Neuronal stem cell (in vitro differentiated cells): ENCODE results near the gene C1orf50.

Experiments
- DNase-seq: peaks from one replicate; pipeline ENCODE4 v3.0.0-alpha.2; 2013; ENCODE audit warnings: low spot score
- H2AFZ ChIP-seq: one replicate; pipeline ENCODE4 v1.6.1; 2013; ENCODE audit warnings: mild to moderate bottlenecking, low read length, inconsistent platforms
- H2AK5ac ChIP-seq: 2 replicates; pipeline ENCODE4 v1.6.1; 2013; ENCODE audit warnings: low read depth, mild to moderate bottlenecking, inconsistent platforms, low read length, moderate library complexity, mixed read lengths
- H2BK120ac ChIP-seq: 2 replicates; pipeline ENCODE4 v1.6.1; 2013; ENCODE audit warnings: low read depth, mild to moderate bottlenecking, inconsistent platforms, low read length, moderate library complexity, mixed read lengths
- H2BK12ac ChIP-seq: one replicate; pipeline ENCODE4 v1.6.1; 2013; ENCODE audit warnings: low read length, inconsistent platforms
- H2BK15ac ChIP-seq: 2 replicates; pipeline ENCODE4 v1.6.1; 2013; ENCODE audit warnings: mild to moderate bottlenecking, low read length, inconsistent platforms, mixed read lengths
- H2BK5ac ChIP-seq: one replicate; pipeline ENCODE4 v1.6.1; 2013; ENCODE audit warnings: inconsistent platforms, mild to moderate bottlenecking, low read length, moderate library complexity
- H3K14ac ChIP-seq: one replicate; pipeline ENCODE4 v1.6.1; 2013; ENCODE audit warnings: low read length, inconsistent platforms
- H3K18ac ChIP-seq: 2 replicates; pipeline ENCODE4 v1.6.1; 2013; ENCODE audit warnings: low read length, inconsistent platforms
- H3K23ac ChIP-seq: 2 replicates; pipeline ENCODE4 v1.6.1; 2013; ENCODE audit warnings: low read depth, mild to moderate bottlenecking, mixed read lengths, low read length, inconsistent platforms; ENCODE audit not compliant: poor library complexity
- H3K27ac ChIP-seq: replicated peaks from 3 replicates; pipeline ENCODE4 v1.5.1; 2013; ENCODE audit warnings: low read length, inconsistent platforms
- H3K27me3 ChIP-seq, 3 experiments: 2 replicates each; pipeline ENCODE4 v1.6.1; 2013; ENCODE audit warnings: low read length in 3 of 3, mild to moderate bottlenecking in 2 of 3, inconsistent platforms in 1 of 3, low read depth in 1 of 3, mixed read lengths in 1 of 3, moderate library complexity in 1 of 3; ENCODE audit not compliant: control insufficient read depth in 3 of 3, insufficient read depth in 3 of 3
- H3K36me3 ChIP-seq, 2 donors: replicated peaks in 1 of 2; 2 replicates each; pipeline ENCODE4 v1.6.1; 2013; ENCODE audit warnings: low read length in 2 of 2; ENCODE audit not compliant: control insufficient read depth in 2 of 2, insufficient read depth in 2 of 2
- H3K4ac ChIP-seq: 2 replicates; pipeline ENCODE4 v1.6.1; 2013; ENCODE audit warnings: inconsistent platforms, mild to moderate bottlenecking, low read length, moderate library complexity
- H3K4me1 ChIP-seq, 2 donors: 1 replicate in 1 of 2; 2 replicates in 1 of 2; pipeline ENCODE4 v1.6.1; 2013; ENCODE audit warnings: low read length in 2 of 2, low read depth in 1 of 2; ENCODE audit not compliant: control insufficient read depth in 2 of 2, insufficient read depth in 1 of 2
- H3K4me2 ChIP-seq: one replicate; pipeline ENCODE4 v1.6.1; 2013; ENCODE audit warnings: mild to moderate bottlenecking, low read length, inconsistent platforms; ENCODE audit not compliant: insufficient read depth, poor library complexity, severe bottlenecking
- H3K4me3 ChIP-seq, 2 donors: 2 replicates each; pipeline ENCODE4 v1.5.1; 2013; ENCODE audit warnings: low read length in 2 of 2, mild to moderate bottlenecking in 2 of 2, inconsistent platforms in 1 of 2, moderate library complexity in 1 of 2
- H3K79me1 ChIP-seq: one replicate; pipeline ENCODE4 v1.6.1; 2013; ENCODE audit warnings: low read depth, mild to moderate bottlenecking, inconsistent platforms, low read length, moderate library complexity
- H3K9ac ChIP-seq: one replicate; pipeline ENCODE4 v1.6.1; 2013; ENCODE audit warnings: mild to moderate bottlenecking, low read depth, low read length, inconsistent platforms; ENCODE audit not compliant: poor library complexity
- H3K9me3 ChIP-seq, 2 donors: replicated peaks in 1 of 2; 2 replicates each; pipeline versions ENCODE3 to v1.6.1; 2013; ENCODE audit warnings: low read length in 2 of 2, mild to moderate bottlenecking in 2 of 2, inconsistent platforms in 1 of 2, low read depth in 1 of 2, mixed read lengths in 1 of 2, moderate library complexity in 1 of 2; ENCODE audit not compliant: control insufficient read depth in 2 of 2, insufficient read depth in 1 of 2
- H4K8ac ChIP-seq: one replicate; pipeline ENCODE4 v1.6.1; 2013; ENCODE audit warnings: low read depth, mild to moderate bottlenecking, inconsistent platforms, low read length, moderate library complexity
- H4K91ac ChIP-seq: one replicate; pipeline ENCODE4 v1.6.1; 2013; ENCODE audit warnings: low read length, low read depth, mild to moderate bottlenecking, inconsistent platforms; ENCODE audit not compliant: poor library complexity
- WGBS, 2 donors: extraction: QIAGEN DNeasy Blood & Tissue Kit; methylation state at CpG; one replicate each; pipeline ENCODE4 v1.1.7; 2013; ENCODE audit warnings: missing lambda C conversion rate in 2 of 2, mixed read lengths in 1 of 2; ENCODE audit not compliant: insufficient read length in 2 of 2, insufficient replicate concordance in 1 of 2; ENCODE audit errors: extremely low coverage in 2 of 2; 5-methylcytosine and 5-hydroxymethylcytosine counted together

The C1orf50 gene

DNA sequence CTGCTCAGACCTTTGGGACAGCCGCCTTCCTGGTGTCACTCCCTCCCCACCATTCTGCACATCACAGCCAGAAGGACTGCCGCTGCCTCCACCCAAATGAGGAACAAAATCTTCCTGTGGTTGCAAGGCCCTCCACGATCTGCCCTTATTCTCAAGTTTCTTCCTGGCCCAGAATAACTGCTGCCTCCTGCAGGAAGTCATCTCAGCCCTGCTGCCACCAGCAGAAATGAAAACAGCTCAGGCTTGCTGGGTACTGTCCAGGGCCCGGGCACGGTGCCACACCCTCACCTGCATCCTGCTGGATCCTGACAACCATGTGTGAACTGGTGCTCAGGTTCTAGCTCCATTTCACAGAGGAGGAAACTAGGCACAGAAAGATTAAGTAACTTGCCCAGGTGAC lies 29.8 kb upstream of the C1orf50 start:
- Histone ChIP-seq H2AK5ac (no peak overlapping the region), H2BK15ac (no peak overlapping the region), H3K79me1 (no peaks in the 10 kb centered on the region), H4K91ac (no peak overlapping the region), H3K4ac (no peak overlapping the region), H3K36me3 (peaks cover 0 to 1% of the 10 kb centered on the region in 2 donors), H2BK5ac (no peak overlapping the region), H3K4me3 (no peak overlapping the region), H2BK12ac (no peak overlapping the region), H3K27ac (no peak overlapping the region), H3K18ac (peak overlapping the region; percentile 48), H3K4me1 (peaks cover 15 to 20% of the 10 kb centered on the region in 2 donors), H2BK120ac (no peak overlapping the region), H2AFZ (peak overlapping the region; percentile 33), H3K14ac (no peak overlapping the region), H3K9ac (peak overlapping the region; percentile 1), H3K4me2 (no peak overlapping the region), H3K9me3 (no peaks in the 10 kb centered on the region), H4K8ac (no peak overlapping the region), H3K27me3 (no peaks in the 10 kb centered on the region), H3K23ac (no peak overlapping the region)
- no peak for DNase-seq
- WGBS, 2 donors, result no CpG with 5 or more reads among the region's 5 CpGs

DNA sequence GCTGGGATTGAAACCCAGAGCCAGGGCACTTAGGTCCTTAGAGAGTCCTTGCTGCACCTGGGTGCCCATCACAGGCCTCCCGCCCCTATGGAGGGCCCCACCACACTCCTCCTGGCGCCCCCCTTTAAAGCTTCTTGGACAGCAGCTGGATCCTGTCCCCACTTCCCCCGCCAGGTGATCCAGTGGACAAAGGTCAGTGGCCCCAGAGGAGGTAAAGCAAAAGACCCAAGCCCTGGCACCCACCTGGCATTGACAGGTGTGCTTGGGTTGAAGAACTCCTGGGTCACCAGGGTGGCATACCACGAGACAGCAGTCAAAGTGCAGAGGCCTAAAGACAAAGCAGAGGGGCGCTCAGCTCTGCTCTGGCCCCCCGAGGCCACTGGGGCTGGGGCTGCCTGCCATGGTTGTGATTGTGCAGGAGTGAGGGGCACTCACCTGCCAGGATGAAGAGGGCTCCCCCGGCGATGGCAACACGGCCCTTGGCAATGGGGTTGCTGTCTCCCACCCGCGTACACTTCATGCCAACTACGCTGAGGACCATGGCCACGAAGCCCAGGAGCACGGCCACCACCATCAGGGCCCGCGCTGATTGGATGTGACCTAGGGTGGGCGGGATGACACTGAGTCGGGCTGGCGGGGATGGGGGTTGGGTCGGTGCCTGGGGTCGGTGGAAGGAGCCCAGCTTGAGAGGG lies 28.9 kb upstream of the C1orf50 start:
- no peak overlapping the region for H3K18ac ChIP-seq
- H3K9ac ChIP-seq, result peak overlapping the region; percentile 12
- no peak overlapping the region for H2AK5ac ChIP-seq
- H3K4me2 ChIP-seq, result no peak overlapping the region
- H3K36me3 ChIP-seq, result peaks cover 0 to 1% of the 10 kb centered on the region in 2 donors
- H4K91ac ChIP-seq, result no peak overlapping the region
- no peak overlapping the region for H3K4ac ChIP-seq
- H3K4me3 ChIP-seq, result no peak overlapping the region
- no peaks in the 10 kb centered on the region for H3K27me3 ChIP-seq
- H2BK15ac ChIP-seq, result peak overlapping the region; percentile 40
- no peak overlapping the region for H4K8ac ChIP-seq
- H3K9me3 ChIP-seq, result no peaks in the 10 kb centered on the region
- H2BK12ac ChIP-seq, result no peak overlapping the region
- H2AFZ ChIP-seq, result no peak overlapping the region
- H3K79me1 ChIP-seq, result no peaks in the 10 kb centered on the region
- H2BK120ac ChIP-seq, result no peak overlapping the region
- no peak for DNase-seq
- H3K14ac ChIP-seq, result no peak overlapping the region
- no peak overlapping the region for H3K27ac ChIP-seq
- peak overlapping the region; percentile 82 for H3K23ac ChIP-seq
- no CpG with 5 or more reads among the region's 21 CpGs for WGBS, 2 donors
- H2BK5ac ChIP-seq, result no peak overlapping the region
- peaks cover 15 to 20% of the 10 kb centered on the region in 2 donors for H3K4me1 ChIP-seq

DNA sequence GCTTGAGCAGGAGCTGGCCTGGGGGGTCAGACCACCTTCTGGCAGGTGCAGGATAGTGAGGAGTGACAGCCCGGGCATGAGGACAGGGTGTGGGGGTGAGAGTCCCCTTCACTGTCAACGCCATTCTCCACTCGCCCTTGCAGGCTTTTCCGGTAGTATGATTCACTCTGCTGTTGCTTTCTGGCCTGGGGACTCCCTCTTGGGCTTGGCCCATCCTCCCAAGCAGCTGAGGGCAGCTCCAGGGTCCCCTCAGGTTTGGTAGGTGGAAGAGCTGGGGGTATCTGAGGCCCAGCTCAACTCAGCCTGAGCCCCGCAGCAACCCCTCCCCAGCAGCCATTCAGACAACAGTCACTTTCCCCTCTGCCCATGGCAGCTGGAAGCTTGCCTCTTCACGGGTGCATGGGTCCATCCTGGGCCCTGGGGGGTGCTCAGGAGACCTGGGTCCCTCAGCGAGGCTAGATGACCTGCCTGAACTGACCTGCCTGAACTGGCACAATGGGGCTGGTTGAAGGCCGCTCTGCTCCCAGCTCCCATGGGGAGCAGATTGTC lies 28.3 kb upstream of the C1orf50 start:
- H3K27me3 ChIP-seq, result no peaks in the 10 kb centered on the region
- H2BK12ac ChIP-seq, result peak overlapping the region; percentile 33
- no peak overlapping the region for H4K8ac ChIP-seq
- H2BK15ac ChIP-seq, result peak overlapping the region; percentile 40
- H3K14ac ChIP-seq, result peak overlapping the region; percentile 58
- H3K4me3 ChIP-seq, result no peak overlapping the region
- H2BK5ac ChIP-seq, result no peak overlapping the region
- H3K9ac ChIP-seq, result peak overlapping the region; percentile 47
- no peak overlapping the region for H2BK120ac ChIP-seq
- no peak overlapping the region for H3K23ac ChIP-seq
- no peak for DNase-seq
- peaks cover 15 to 20% of the 10 kb centered on the region in 2 donors for H3K4me1 ChIP-seq
- H3K18ac ChIP-seq, result peak overlapping the region; percentile 61
- no peak overlapping the region for H2AFZ ChIP-seq
- no peaks in the 10 kb centered on the region for H3K9me3 ChIP-seq
- H3K4me2 ChIP-seq, result no peak overlapping the region
- peak overlapping the region; percentile 98 for H2AK5ac ChIP-seq
- H3K4ac ChIP-seq, result no peak overlapping the region
- no CpG with 5 or more reads among the region's 8 CpGs for WGBS, 2 donors
- no peak overlapping the region for H3K27ac ChIP-seq
- H4K91ac ChIP-seq, result no peak overlapping the region
- peaks cover 0 to 1% of the 10 kb centered on the region in 2 donors for H3K36me3 ChIP-seq
- H3K79me1 ChIP-seq, result no peaks in the 10 kb centered on the region
